GM12865 (cell line): Measurements from ENCODE around the gene LNX2.

Experiments
- DNase-seq: peaks from one replicate; pipeline ENCODE4 v3.0.0; 2010; ENCODE audit warnings: low read depth
- H3K4me3 ChIP-seq: 2 replicates; pipeline ENCODE4 v1.5.1; 2011; ENCODE audit warnings: mild to moderate bottlenecking, low read depth, low read length, control low read depth
- CTCF ChIP-seq: IDR thresholded peaks from 2 replicates; pipeline ENCODE4 v1.5.1; 2011; ENCODE audit warnings: low read length, control low read depth, low read depth, inconsistent platforms; ENCODE audit not compliant: insufficient read depth; ENCODE audit errors: missing control alignments

The LNX2 gene

GRCh38 chr13:27622881-27623280, 2.6 kb upstream of the LNX2 start:
- H3K4me3 ChIP-seq, result peak overlapping the region; percentile 97
- no peak for DNase-seq
- TF ChIP-seq CTCF, result no peak

- no peak for TF ChIP-seq CTCF
- peak overlapping the region; percentile 97 for H3K4me3 ChIP-seq
- no peak for DNase-seq
Observed at GRCh38 chr13:27622102-27622820, 1.9 kb upstream of the LNX2 start.

- peak within 1 kb of the TSS; percentile 97 for H3K4me3 ChIP-seq
- no peak for TF ChIP-seq CTCF
- peak; percentile 91 for DNase-seq
Observed at GRCh38 chr13:27621366-27622101, 1.2 kb upstream of the LNX2 start, which contains the start of gene POLR1D. Gene POLR1D (plus strand): TSS chr13:27621892. CDS start chr13:27621984, 92 bp downstream.

- DNase-seq, result no peak
- no peak for TF ChIP-seq CTCF
- peak overlapping the region; percentile 81 for H3K4me3 ChIP-seq
Observed at GRCh38 chr13:27621116-27621365, 712 bp upstream of the LNX2 start.

- peak; percentile 22 for TF ChIP-seq CTCF
- H3K4me3 ChIP-seq, result peak overlapping the region; percentile 88
- peak; percentile 62 for DNase-seq
Observed at GRCh38 chr13:27619728-27620376, 477 bp downstream of the LNX2 start.

GRCh38 chr13:27619093-27619727, 1.1 kb downstream of the LNX2 start:
- peak overlapping the region; percentile 88 for H3K4me3 ChIP-seq
- TF ChIP-seq CTCF, result no peak
- no peak for DNase-seq
